IMR-90 (cell line): ENCODE measurements around the gene PAMR1. TPM values are rescaled to one million over a fixed set of nuclear protein-coding genes. Genes with fewer than 3 reads are reported as not detected.

ENCODE experiments used
- ATAC-seq: fragments of 200-7000 bp; cut with Tn5 transposase; 2 replicates; pipeline ENCODE4 v1.9.1; 2020; ENCODE audit warnings: low read depth, mild to moderate bottlenecking, moderate library complexity
- BruUV-seq: library from RNA; stranded (reverse); fragments of 400-500 nt; replicated peaks from 2 replicates; lab custom pipeline; 2021; lab: Mats Ljungman, UMichigan
- CTCF ChIA-PET: fragments of 300-600 bp; formaldehyde crosslinking; extraction: SDS; loops from one replicate; lab custom pipeline; 2021; ENCODE audit warnings: antibody characterized with exemption; lab: Yijun Ruan, JAX
- POLR2A ChIA-PET: fragments of 300-600 bp; sonication (Branson Sonifier 250); formaldehyde crosslinking; loops from one replicate; lab custom pipeline; 2022; ENCODE audit warnings: antibody characterized with exemption; ENCODE audit not compliant: unreplicated experiment; lab: Charles Lee
- DNase-seq: peaks from one replicate; pipeline ENCODE4 v3.0.0; 2013
- H2AFZ ChIP-seq: replicated peaks from 2 replicates; pipeline ENCODE3; 2013; ENCODE audit warnings: low read length, mild to moderate bottlenecking; ENCODE audit not compliant: poor library complexity
- H2AK5ac ChIP-seq: 2 replicates; pipeline ENCODE4 v1.6.1; 2013; ENCODE audit warnings: low read depth, low read length, inconsistent platforms
- H2AK9ac ChIP-seq: replicated peaks from 2 replicates; pipeline ENCODE3; 2013; ENCODE audit warnings: mild to moderate bottlenecking, low read depth, low read length, moderate library complexity; ENCODE audit not compliant: poor library complexity
- H2BK120ac ChIP-seq: 2 replicates; pipeline ENCODE4 v1.6.1; 2013; ENCODE audit warnings: low read depth, low read length, inconsistent platforms
- H2BK15ac ChIP-seq: 3 replicates; pipeline ENCODE4 v1.6.1; 2013; ENCODE audit warnings: low read depth, low read length, inconsistent platforms
- H2BK20ac ChIP-seq: 2 replicates; pipeline ENCODE4 v1.6.1; 2013; ENCODE audit warnings: low read depth, mild to moderate bottlenecking, inconsistent platforms, low read length, moderate library complexity
- H2BK5ac ChIP-seq: 2 replicates; pipeline ENCODE4 v1.6.1; 2013; ENCODE audit warnings: mild to moderate bottlenecking, low read depth, low read length, inconsistent platforms; ENCODE audit not compliant: poor library complexity, severe bottlenecking
- H3K14ac ChIP-seq: replicated peaks from 2 replicates; pipeline ENCODE4 v1.6.1; 2013; ENCODE audit warnings: low read depth, low read length, inconsistent platforms
- H3K18ac ChIP-seq: 2 replicates; pipeline ENCODE4 v1.6.1; 2013; ENCODE audit warnings: low read depth, low read length, control low read depth
- H3K23ac ChIP-seq: 2 replicates; pipeline ENCODE4 v1.6.1; 2013; ENCODE audit warnings: low read depth, low read length, inconsistent platforms
- H3K27ac ChIP-seq: 2 replicates; pipeline ENCODE4 v1.5.1; 2013; ENCODE audit warnings: mild to moderate bottlenecking, control low read depth, low read length; ENCODE audit not compliant: insufficient read depth
- H3K27me3 ChIP-seq: 2 replicates; pipeline ENCODE4 v1.6.1; 2013; ENCODE audit warnings: low read length; ENCODE audit not compliant: control insufficient read depth, insufficient read depth
- H3K36me3 ChIP-seq: 2 replicates; pipeline ENCODE4 v1.6.1; 2013; ENCODE audit warnings: low read length, mixed read lengths; ENCODE audit not compliant: control insufficient read depth, insufficient read depth
- H3K4ac ChIP-seq: 2 replicates; pipeline ENCODE4 v1.6.1; 2013; ENCODE audit warnings: low read depth, low read length, inconsistent platforms
- H3K4me1 ChIP-seq: 2 replicates; pipeline ENCODE4 v1.6.1; 2013; ENCODE audit warnings: low read length, mixed read lengths; ENCODE audit not compliant: control insufficient read depth, insufficient read depth
- H3K4me2 ChIP-seq: 2 replicates; pipeline ENCODE4 v1.6.1; 2013; ENCODE audit warnings: low read depth, mild to moderate bottlenecking, control low read depth, low read length, moderate library complexity
- H3K4me3 ChIP-seq: 2 replicates; pipeline ENCODE4 v1.5.1; 2013; ENCODE audit warnings: low read depth, mild to moderate bottlenecking, control low read depth, low read length, moderate library complexity; ENCODE audit not compliant: insufficient read depth
- H3K56ac ChIP-seq: 2 replicates; pipeline ENCODE4 v1.6.1; 2013; ENCODE audit warnings: low read length, inconsistent platforms; ENCODE audit not compliant: insufficient read depth; ENCODE audit errors: extremely low read depth
- H3K79me1 ChIP-seq, 2 experiments: 2 replicates each; pipeline ENCODE4 v1.6.1; 2013; ENCODE audit warnings: low read length in 2 of 2, inconsistent platforms in 1 of 2, low read depth in 1 of 2
- H3K9ac ChIP-seq: 2 replicates; pipeline ENCODE4 v1.6.1; 2013; ENCODE audit warnings: low read depth, low read length, control low read depth
- H3K9me1 ChIP-seq: 2 replicates; pipeline ENCODE4 v1.6.1; 2013; ENCODE audit warnings: low read length, inconsistent platforms; ENCODE audit not compliant: insufficient read depth
- H3K9me3 ChIP-seq: 2 replicates; pipeline ENCODE4 v1.6.1; 2013; ENCODE audit warnings: low read length; ENCODE audit not compliant: control insufficient read depth, insufficient read depth
- H4K20me1 ChIP-seq: 2 replicates; pipeline ENCODE4 v1.6.1; 2013; ENCODE audit warnings: low read length, inconsistent platforms; ENCODE audit not compliant: insufficient read depth
- H4K5ac ChIP-seq: 2 replicates; pipeline ENCODE4 v1.6.1; 2013; ENCODE audit warnings: mild to moderate bottlenecking, low read depth, low read length, control low read depth
- H4K8ac ChIP-seq, 2 experiments: 2 replicates each; pipeline ENCODE4 v1.6.1; 2013; ENCODE audit warnings: low read depth in 2 of 2, low read length in 2 of 2, control low read depth in 1 of 2, inconsistent platforms in 1 of 2
- H4K91ac ChIP-seq: 2 replicates; pipeline ENCODE4 v1.6.1; 2013; ENCODE audit warnings: low read depth, low read length, inconsistent platforms; ENCODE audit not compliant: insufficient read depth
- CHD1 ChIP-seq: IDR thresholded peaks from 2 replicates; pipeline ENCODE4 v1.6.1; 2012; ENCODE audit warnings: low read depth, low read length, improper control_type of control experiment
- MAZ ChIP-seq: IDR thresholded peaks from 2 replicates; pipeline ENCODE4 v1.6.1; 2012; ENCODE audit warnings: low read depth, mild to moderate bottlenecking, low read length, improper control_type of control experiment, moderate library complexity, borderline replicate concordance
- NFE2L2 ChIP-seq: fragments of 150-350 bp; IDR thresholded peaks from 2 replicates; pipeline ENCODE4 v1.6.1; 2016; ENCODE audit warnings: low read depth, mild to moderate bottlenecking, low read length
- POLR2A ChIP-seq: IDR thresholded peaks from 2 replicates; pipeline ENCODE4 v1.6.1; 2012; ENCODE audit warnings: mild to moderate bottlenecking, low read depth, low read length
- RCOR1 ChIP-seq: IDR thresholded peaks from 2 replicates; pipeline ENCODE4 v1.6.1; 2012; ENCODE audit warnings: mild to moderate bottlenecking, low read length, improper control_type of control experiment; ENCODE audit not compliant: insufficient replicate concordance
- RFX5 ChIP-seq: IDR thresholded peaks from 2 replicates; pipeline ENCODE4 v1.8.0; 2012; ENCODE audit warnings: low read depth, mild to moderate bottlenecking, low read length, moderate library complexity
- SMC3 ChIP-seq: fragments of 150-350 bp; IDR thresholded peaks from 2 replicates; pipeline ENCODE4 v1.6.1; 2016; ENCODE audit warnings: low read depth, mild to moderate bottlenecking, antibody characterized with exemption, low read length, moderate library complexity
- WGBS, 2 experiments: methylation state at CpG; one replicate each; pipeline versions ENCODE4 v1.1.5 to v1.1.7; 2013; ENCODE audit warnings: missing lambda C conversion rate in 2 of 2; ENCODE audit not compliant: insufficient read length in 1 of 2; ENCODE audit errors: extremely low coverage in 2 of 2; 5-methylcytosine and 5-hydroxymethylcytosine counted together
- dilution Hi-C: fragments of 300-500 bp; cut with HindIII; formaldehyde crosslinking; loops from one replicate; pipeline ENCODE4 v1.14.3; 2018; ENCODE audit warnings: low sequenced_read_pairs; ENCODE audit not compliant: unreplicated experiment
- in situ Hi-C: fragments of 300-500 bp; cut with MboI; formaldehyde crosslinking; loops from 3 replicates; pipeline ENCODE4 v1.14.3; 2019; ENCODE audit warnings: low sequenced_read_pairs, inconsistent platforms, mixed read lengths
- intact Hi-C: fragments of 100-400 bp; cut with micrococcal nuclease; formaldehyde crosslinking; loops from 2 replicates; pipeline ENCODE4 v1.10.0; 2022
- polyA plus RNA-seq, 3 experiments: library from polyadenylated mRNA; depleted of rRNA; stranded (reverse); fragments of >200 nt; gene quantifications; 2 replicates each; pipeline ENCODE4 v1.2.3, GENCODE V29; 2012; ENCODE audit warnings: low replicate concordance in 1 of 3
- total RNA-seq: library from RNA; depleted of rRNA; stranded (reverse); fragments of >200 nt; gene quantifications from 2 replicates; pipeline ENCODE4 v1.2.3, GENCODE V29; 2012
- TF ChIP-seq, protein P1 (sequence below): conservative IDR thresholded peaks from 2 replicates; pipeline ENCODE4 v1.5.1; 2012; ENCODE audit warnings: mild to moderate bottlenecking, low read depth, low read length, improper control_type of control experiment
- TF ChIP-seq, protein P2 (sequence below): fragments of 150-350 bp; IDR thresholded peaks from 2 replicates; pipeline ENCODE4 v1.6.1; 2017; ENCODE audit warnings: mild to moderate bottlenecking, antibody characterized with exemption, low read length, low read depth
- TF ChIP-seq, protein P3 (sequence below): fragments of 150-350 bp; IDR thresholded peaks from 2 replicates; pipeline ENCODE4 v1.6.1; 2016; ENCODE audit warnings: low read depth, mild to moderate bottlenecking, low read length, moderate library complexity, borderline replicate concordance

Gene PAMR1
- total and polyA plus RNA-seq, 2 of the 4 experiments (the other 2 are of a cell fraction): 70.7 to 80.7 TPM

DNA sequence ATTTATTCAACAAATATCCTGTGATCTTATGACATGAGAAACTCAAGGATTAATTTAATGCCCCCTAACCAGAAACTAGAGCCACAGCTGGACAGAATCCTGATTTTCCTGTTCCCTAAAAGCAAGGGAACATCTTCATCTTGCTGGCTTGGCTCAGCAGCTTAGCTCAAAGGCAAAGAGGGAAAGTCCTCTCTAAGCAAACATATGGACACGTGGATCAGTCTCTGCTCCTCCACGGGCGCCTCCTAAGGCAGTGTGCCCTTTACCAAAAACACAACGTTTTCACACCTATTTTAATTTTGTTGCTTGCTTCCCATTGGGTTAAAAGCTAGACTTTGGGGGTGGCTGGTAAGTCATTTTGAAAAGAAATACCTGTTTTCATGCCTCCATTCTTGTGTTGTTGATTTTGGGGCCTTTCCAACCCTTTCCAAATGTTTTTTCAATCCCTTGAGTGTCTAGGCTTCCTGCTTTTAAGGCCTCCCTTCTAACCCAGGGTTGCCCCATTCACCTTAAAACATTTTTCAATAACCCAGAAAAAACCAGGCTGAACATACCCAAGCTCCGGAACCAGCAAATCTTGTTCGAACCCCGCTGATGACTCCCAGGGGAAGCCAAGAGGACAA is 121.5 kb downstream of the PAMR1 start:
- Histone ChIP-seq H2AFZ (no peak overlapping the region), H3K23ac (no peak overlapping the region), H3K14ac (no peak overlapping the region), H3K9me3 (no peaks in the 10 kb centered on the region), H3K4me2 (no peak overlapping the region; the same call in 1 of the 2 replicates), H3K56ac (no peak overlapping the region), H3K27me3 (no peaks in the 10 kb centered on the region), H3K18ac (peak overlapping the region; percentile 16; the same call in 1 of the 2 replicates), H3K36me3 (no peaks in the 10 kb centered on the region), H3K4me3 (no peak overlapping the region), H3K79me1 (no peaks in the 10 kb centered on the region), H4K5ac (no peak overlapping the region), H2BK20ac (no peak overlapping the region), H2BK120ac (peak overlapping the region; percentile 28; the same call in 1 of the 2 replicates), H4K20me1 (no peaks in the 10 kb centered on the region), H4K91ac (peak overlapping the region; percentile 42; the same call in 1 of the 2 replicates), H3K9ac (no peak overlapping the region), H3K9me1 (no peaks in the 10 kb centered on the region), H2BK5ac (no peak overlapping the region), H3K4me1 (peaks cover 17% of the 10 kb centered on the region), H4K8ac (no peak overlapping the region; a peak in 1 of 4 replicates), H3K27ac (no peak overlapping the region), H2AK5ac (no peak overlapping the region), H2BK15ac (no peak overlapping the region), H3K4ac (peak overlapping the region; percentile 6; the same call in 1 of the 2 replicates), H2AK9ac (no peak overlapping the region)
- no CpG with 5 or more reads among the region's 7 CpGs for WGBS, 2 experiments
- in situ Hi-C loops: no loop called here
- ATAC-seq: peak; percentile 30; the same call in 1 of the 2 replicates
- TF ChIP-seq, protein P1, sequence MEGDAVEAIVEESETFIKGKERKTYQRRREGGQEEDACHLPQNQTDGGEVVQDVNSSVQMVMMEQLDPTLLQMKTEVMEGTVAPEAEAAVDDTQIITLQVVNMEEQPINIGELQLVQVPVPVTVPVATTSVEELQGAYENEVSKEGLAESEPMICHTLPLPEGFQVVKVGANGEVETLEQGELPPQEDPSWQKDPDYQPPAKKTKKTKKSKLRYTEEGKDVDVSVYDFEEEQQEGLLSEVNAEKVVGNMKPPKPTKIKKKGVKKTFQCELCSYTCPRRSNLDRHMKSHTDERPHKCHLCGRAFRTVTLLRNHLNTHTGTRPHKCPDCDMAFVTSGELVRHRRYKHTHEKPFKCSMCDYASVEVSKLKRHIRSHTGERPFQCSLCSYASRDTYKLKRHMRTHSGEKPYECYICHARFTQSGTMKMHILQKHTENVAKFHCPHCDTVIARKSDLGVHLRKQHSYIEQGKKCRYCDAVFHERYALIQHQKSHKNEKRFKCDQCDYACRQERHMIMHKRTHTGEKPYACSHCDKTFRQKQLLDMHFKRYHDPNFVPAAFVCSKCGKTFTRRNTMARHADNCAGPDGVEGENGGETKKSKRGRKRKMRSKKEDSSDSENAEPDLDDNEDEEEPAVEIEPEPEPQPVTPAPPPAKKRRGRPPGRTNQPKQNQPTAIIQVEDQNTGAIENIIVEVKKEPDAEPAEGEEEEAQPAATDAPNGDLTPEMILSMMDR: no peak
- no peak for TF ChIP-seq CHD1
- TF ChIP-seq, protein P2, sequence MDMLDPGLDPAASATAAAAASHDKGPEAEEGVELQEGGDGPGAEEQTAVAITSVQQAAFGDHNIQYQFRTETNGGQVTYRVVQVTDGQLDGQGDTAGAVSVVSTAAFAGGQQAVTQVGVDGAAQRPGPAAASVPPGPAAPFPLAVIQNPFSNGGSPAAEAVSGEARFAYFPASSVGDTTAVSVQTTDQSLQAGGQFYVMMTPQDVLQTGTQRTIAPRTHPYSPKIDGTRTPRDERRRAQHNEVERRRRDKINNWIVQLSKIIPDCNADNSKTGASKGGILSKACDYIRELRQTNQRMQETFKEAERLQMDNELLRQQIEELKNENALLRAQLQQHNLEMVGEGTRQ: no peak
- TF ChIP-seq SMC3: no peak
- no peak for TF ChIP-seq RFX5
- TF ChIP-seq, protein P3, sequence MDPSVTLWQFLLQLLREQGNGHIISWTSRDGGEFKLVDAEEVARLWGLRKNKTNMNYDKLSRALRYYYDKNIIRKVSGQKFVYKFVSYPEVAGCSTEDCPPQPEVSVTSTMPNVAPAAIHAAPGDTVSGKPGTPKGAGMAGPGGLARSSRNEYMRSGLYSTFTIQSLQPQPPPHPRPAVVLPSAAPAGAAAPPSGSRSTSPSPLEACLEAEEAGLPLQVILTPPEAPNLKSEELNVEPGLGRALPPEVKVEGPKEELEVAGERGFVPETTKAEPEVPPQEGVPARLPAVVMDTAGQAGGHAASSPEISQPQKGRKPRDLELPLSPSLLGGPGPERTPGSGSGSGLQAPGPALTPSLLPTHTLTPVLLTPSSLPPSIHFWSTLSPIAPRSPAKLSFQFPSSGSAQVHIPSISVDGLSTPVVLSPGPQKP: no peak
- TF ChIP-seq POLR2A: no peak
- TF ChIP-seq NFE2L2: no peak
- no peak for TF ChIP-seq MAZ
- TF ChIP-seq RCOR1: no peak
- ChIA-PET POLR2A (no interaction called here), CTCF (interaction anchor here (0.6 to 1.3 kb wide), 3 partner anchors 9 to 14 kb away, joined by 3 to 6 read pairs (median 3); no protein-coding TSS in a partner anchor)
- intact Hi-C loops: loop anchor here (10.0 kb wide), 1 partner anchor 59 kb away; no protein-coding TSS in a partner anchor
- DNase-seq: no peak
- dilution Hi-C loops: no loop called here
- BruUV-seq: no TSS peak
